Measurements from ENCODE around the gene NDUFAF3. TPM values are rescaled to one million over a fixed set of nuclear protein-coding genes. Genes with fewer than 3 reads are reported as not detected.

Gene NDUFAF3
- polyA plus RNA-seq, 1 of the 3 experiments (the other 2 are of a cell fraction) = 104 TPM

- peaks cover 10 to 32% of the 10 kb centered on the region in 2 experiments; a peak in 3 of 4 replicates for H3K4me1 ChIP-seq (ENCODE audit: control insufficient read depth in 1 of 2, insufficient read depth in 2 of 2, low read depth in 1 of 2, low read length in 1 of 2)
- H3K9me2 ChIP-seq = no peaks in the 10 kb centered on the region
- ChIA-PET CTCF (interaction anchor here (0.6 to 1.5 kb wide), 8 partner anchors 9 to 110 kb away, joined by 3 to 8 read pairs (median 4); partner anchors contain the start of genes ARIH2 and WDR6), POLR2A (interaction anchor here (0.6 to 2.3 kb wide), 8 partner anchors 8 to 105 kb away, joined by 3 to 18 read pairs (median 6); partner anchors contain the start of genes P4HTM, QRICH1 and WDR6)
- WGBS (ENCODE audit: low lambda C conversion rate) = 4% methylated on average over 13 of the region's 55 CpGs
- peak within 1 kb of the TSS; percentile 82 for H3K9ac ChIP-seq
- peak; percentile 92 for DNase-seq
- peaks cover 56% of the 10 kb centered on the region for H3F3A ChIP-seq (replicated peaks; ENCODE audit: insufficient read depth)
- H3K27ac ChIP-seq (ENCODE audit: low read depth in 2 of 2, low read length in 1 of 2) = peak within 1 kb of the TSS; percentile 69 to 82
- H2AFZ ChIP-seq (ENCODE audit: low read depth) = peak within 1 kb of the TSS; percentile 69
- no peaks in the 10 kb centered on the region for H3K9me3 ChIP-seq
- H3K27me3 ChIP-seq (ENCODE audit: insufficient read depth) = no peaks in the 10 kb centered on the region
- peaks cover 66 to 69% of the 10 kb centered on the region in 2 experiments for H3K36me3 ChIP-seq (replicated peaks in 1 of 2; ENCODE audit: control insufficient read depth in 1 of 2, insufficient read depth in 2 of 2, low read length in 1 of 2)
- peaks cover 50% of the 10 kb centered on the region for H3K79me2 ChIP-seq (ENCODE audit: insufficient read depth)
- peak within 1 kb of the TSS; percentile 97 for H3K4me2 ChIP-seq
- peak within 1 kb of the TSS; percentile 83 to 87 for H3K4me3 ChIP-seq (ENCODE audit: low read depth in 2 of 2, low read length in 1 of 2)
- no peaks in the 10 kb centered on the region for H4K20me1 ChIP-seq (ENCODE audit: insufficient read depth)
- peak; percentile 16; the same call in 1 of the 2 replicates for TF ChIP-seq FOSL2 (IDR thresholded peaks at IDR 0.05; ENCODE audit: borderline replicate concordance, low read depth)
- TF ChIP-seq TEAD4 (IDR thresholded peaks at IDR 0.05; ENCODE audit: borderline replicate concordance, insufficient read depth) = 0 out of 2 replicates have a peak, but pooled peaks have one; percentile 16
- TF ChIP-seq CTCF (IDR thresholded peaks at IDR 0.05) = 0 out of 2 replicates have a peak, but pooled peaks have one; percentile 11
- no peak for TF ChIP-seq RFX5 (IDR thresholded peaks at IDR 0.05; ENCODE audit: low read length)
- peak; percentile 95; the same call in 1 of the 2 replicates for TF ChIP-seq SIN3A (IDR thresholded peaks at IDR 0.05; ENCODE audit: borderline replicate concordance, low read depth, low read length)
- no peak for TF ChIP-seq SMC3 (IDR thresholded peaks at IDR 0.05; ENCODE audit: low read depth, low read length)
- peak; percentile 89 for TF ChIP-seq MXI1 (IDR thresholded peaks at IDR 0.05; ENCODE audit: low read depth, low read length)
- TF ChIP-seq USF1 (IDR thresholded peaks at IDR 0.05; ENCODE audit: borderline replicate concordance, low read depth) = no peak
- no peak for TF ChIP-seq EZH2phosphoT487 (IDR thresholded peaks at IDR 0.05; ENCODE audit: borderline replicate concordance, low read depth)
- no peak for TF ChIP-seq GABPA (IDR thresholded peaks at IDR 0.05; ENCODE audit: low read depth)
- TF ChIP-seq NFIC (IDR thresholded peaks at IDR 0.05; ENCODE audit: borderline replicate concordance) = no peak
- TF ChIP-seq ELF1 (IDR thresholded peaks at IDR 0.05) = no peak
- peak; percentile 76 for TF ChIP-seq NRF1 (IDR thresholded peaks at IDR 0.05; ENCODE audit: low read depth, low read length)
- TF ChIP-seq TAF1 (IDR thresholded peaks at IDR 0.05; ENCODE audit: borderline replicate concordance, low read depth, low read length) = peak; percentile 84
- peak; percentile 53 for TF ChIP-seq PBX3 (IDR thresholded peaks at IDR 0.05)
- TF ChIP-seq FOXM1 (IDR thresholded peaks at IDR 0.05; ENCODE audit: low read depth) = no peak
- TF ChIP-seq YY1 (IDR thresholded peaks at IDR 0.05; ENCODE audit: low read depth) = 0 out of 2 replicates have a peak, but pooled peaks have one; percentile 59
- peak; percentile 61 for TF ChIP-seq CHD2 (IDR thresholded peaks at IDR 0.05; ENCODE audit: low read length, partially characterized antibody)
- TF ChIP-seq USF2 (IDR thresholded peaks at IDR 0.05; ENCODE audit: borderline replicate concordance, low read depth, low read length) = no peak
- TF ChIP-seq MEF2A (IDR thresholded peaks at IDR 0.05; ENCODE audit: borderline replicate concordance, low read depth) = no peak
- peak; percentile 26; the same call in 1 of the 2 replicates for TF ChIP-seq ZBTB33 (IDR thresholded peaks at IDR 0.05; ENCODE audit: borderline replicate concordance, low read depth)
- no peak for TF ChIP-seq RAD21 (IDR thresholded peaks at IDR 0.05; ENCODE audit: low read length)
- TF ChIP-seq RCOR1 (IDR thresholded peaks at IDR 0.05; ENCODE audit: low read length) = no peak
- TF ChIP-seq JUND (IDR thresholded peaks at IDR 0.05) = peak; percentile 25; the same call in 1 of the 2 replicates
- peak; percentile 96 for TF ChIP-seq MAX (IDR thresholded peaks at IDR 0.05; ENCODE audit: low read depth)
Measured at GRCh38 chr3:49028673-49029562, 7.0 kb downstream of the NDUFAF3 start, which contains the start of gene IMPDH2. Gene IMPDH2, minus strand, starts transcription at chr3:49029398. Its CDS starts 48 bp downstream, at chr3:49029350.

Data from SK-N-SH (cell line).